Breast epithelium (tissue), 3 donors: Measurements from ENCODE around the gene RHBDF1.

Experiments used
- POLR2A ChIP-seq: fragments of 450-650 bp; IDR thresholded peaks from one replicate; pipeline ENCODE4 v1.6.1; 2016; ENCODE audit warnings: antibody characterized with exemption, mild to moderate bottlenecking, moderate library complexity
- TF ChIP-seq, protein P1 (sequence below), 3 donors: fragments of 450-650 bp; IDR thresholded peaks; one replicate each; pipeline ENCODE4 v1.5.1; 2016 to 2017; ENCODE audit warnings: antibody characterized with exemption in 3 of 3, mild to moderate bottlenecking in 3 of 3, moderate library complexity in 3 of 3

- TF ChIP-seq, protein P1, sequence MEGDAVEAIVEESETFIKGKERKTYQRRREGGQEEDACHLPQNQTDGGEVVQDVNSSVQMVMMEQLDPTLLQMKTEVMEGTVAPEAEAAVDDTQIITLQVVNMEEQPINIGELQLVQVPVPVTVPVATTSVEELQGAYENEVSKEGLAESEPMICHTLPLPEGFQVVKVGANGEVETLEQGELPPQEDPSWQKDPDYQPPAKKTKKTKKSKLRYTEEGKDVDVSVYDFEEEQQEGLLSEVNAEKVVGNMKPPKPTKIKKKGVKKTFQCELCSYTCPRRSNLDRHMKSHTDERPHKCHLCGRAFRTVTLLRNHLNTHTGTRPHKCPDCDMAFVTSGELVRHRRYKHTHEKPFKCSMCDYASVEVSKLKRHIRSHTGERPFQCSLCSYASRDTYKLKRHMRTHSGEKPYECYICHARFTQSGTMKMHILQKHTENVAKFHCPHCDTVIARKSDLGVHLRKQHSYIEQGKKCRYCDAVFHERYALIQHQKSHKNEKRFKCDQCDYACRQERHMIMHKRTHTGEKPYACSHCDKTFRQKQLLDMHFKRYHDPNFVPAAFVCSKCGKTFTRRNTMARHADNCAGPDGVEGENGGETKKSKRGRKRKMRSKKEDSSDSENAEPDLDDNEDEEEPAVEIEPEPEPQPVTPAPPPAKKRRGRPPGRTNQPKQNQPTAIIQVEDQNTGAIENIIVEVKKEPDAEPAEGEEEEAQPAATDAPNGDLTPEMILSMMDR (IDR thresholded peaks at IDR 0.05), result no peak
- TF ChIP-seq POLR2A, result no peak
These were observed 27.8 kb downstream of the RHBDF1 start for GRCh38 chr16:44655-45054.
